T-helper 1 cell (primary cell): Measurements from ENCODE around the gene PNPLA2.

Experiments used
- DNase-seq, 5 donors: peaks; one replicate each; pipeline ENCODE4 v3.0.0-alpha.2; 2012 to 2020

The PNPLA2 gene

DNA sequence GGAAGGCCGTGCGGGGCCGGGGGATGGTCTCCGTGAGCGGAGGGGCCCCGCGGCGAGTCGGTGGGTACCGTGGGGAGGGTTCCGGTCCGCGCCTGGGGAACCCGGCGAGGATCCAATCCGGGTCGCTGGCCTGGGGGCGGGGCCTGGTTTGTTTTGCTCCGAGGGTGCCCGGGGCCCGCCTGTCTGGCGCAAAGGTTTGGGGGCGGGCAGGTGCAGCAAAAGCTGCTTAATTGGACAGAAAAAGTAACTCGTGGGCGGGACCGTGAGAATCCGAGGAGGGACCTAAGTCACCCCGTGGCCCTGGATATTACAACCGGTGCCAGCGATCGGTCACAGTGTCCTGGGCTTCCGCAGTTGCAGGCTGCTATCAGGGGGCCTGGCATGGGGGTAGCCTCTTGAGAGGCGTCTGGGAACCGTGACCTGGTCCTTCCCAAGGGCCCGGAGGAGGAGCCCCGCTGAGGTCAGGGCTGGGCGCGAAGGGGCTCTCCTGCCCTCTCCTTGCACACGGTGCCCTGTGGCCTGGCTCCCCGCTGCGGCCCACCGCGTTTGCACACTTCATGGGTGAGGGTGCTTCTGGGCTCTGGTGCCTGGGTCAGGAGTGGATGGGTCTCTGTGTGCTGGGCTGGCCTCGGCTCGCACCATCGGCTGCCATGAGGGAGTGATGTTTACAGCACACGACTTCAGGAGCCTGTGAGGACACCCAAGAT, 1.4 kb downstream of the PNPLA2 start:
- peak; percentile 90 to 97 (median 94) for DNase-seq

DNA sequence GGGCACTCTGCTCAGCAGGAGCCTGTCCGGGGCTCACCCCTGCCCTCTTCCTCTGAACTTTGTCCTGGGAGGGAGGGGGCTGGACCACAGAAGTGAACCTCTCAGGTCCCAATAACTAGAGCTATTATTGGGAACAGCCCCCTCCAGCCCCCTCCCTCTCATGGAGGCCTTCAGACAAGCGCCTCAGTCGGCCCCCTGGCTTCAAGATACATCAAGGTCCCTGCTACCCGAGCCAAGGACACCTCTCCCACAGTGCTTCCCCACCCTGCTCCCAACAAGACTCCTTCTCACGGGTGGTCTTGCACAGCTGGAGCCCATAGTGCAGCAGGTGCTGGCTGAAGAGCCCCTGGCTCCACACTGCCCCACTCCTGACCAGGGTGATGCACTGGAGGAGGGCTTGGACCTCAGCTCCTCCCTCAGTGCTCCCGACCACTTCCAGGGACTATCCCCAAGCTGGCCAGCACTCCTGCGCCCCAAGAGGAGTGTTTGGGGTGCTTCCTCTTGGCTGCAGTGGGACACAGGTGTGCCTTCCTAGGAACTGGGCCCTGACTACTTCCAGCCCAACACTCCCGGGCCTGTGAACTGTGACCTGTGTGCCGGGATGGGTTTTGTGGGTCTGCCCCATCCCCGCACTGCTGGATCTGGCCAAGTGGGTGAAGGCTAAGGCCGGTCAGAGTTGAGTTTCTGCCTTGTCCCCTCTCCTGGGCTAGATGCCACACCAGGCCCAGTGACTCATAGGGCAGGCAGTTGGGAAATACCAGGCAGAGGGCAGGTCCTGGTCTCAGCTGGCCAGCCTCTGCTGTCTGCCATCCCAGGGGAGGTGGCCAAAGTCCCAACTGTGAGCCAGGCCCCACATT, 2.2 kb downstream of the PNPLA2 start:
- no peak for DNase-seq

GRCh38 chr11:821512-822371, 3.0 kb downstream of the PNPLA2 start:
- no peak for DNase-seq

- DNase-seq, result no peak
Measured at GRCh38 chr11:823441-824291, 5.0 kb downstream of the PNPLA2 start.

DNA sequence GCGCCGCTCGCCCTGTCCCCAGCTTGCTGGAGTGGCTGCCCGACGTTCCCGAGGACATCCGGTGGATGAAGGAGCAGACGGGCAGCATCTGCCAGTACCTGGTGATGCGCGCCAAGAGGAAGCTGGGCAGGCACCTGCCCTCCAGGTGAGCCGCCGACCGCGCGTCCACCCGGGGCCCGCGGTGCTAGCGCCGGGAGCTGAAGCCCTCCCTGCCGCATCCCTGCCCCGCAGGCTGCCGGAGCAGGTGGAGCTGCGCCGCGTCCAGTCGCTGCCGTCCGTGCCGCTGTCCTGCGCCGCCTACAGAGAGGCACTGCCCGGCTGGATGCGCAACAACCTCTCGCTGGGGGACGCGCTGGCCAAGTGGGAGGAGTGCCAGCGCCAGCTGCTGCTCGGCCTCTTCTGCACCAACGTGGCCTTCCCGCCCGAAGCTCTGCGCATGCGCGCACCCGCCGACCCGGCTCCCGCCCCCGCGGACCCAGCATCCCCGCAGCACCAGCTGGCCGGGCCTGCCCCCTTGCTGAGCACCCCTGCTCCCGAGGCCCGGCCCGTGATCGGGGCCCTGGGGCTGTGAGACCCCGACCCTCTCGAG, 5.7 kb downstream of the PNPLA2 start:
- no peak for DNase-seq

- DNase-seq, result no peak
Measured at GRCh38 chr11:824942-825341, 6.2 kb downstream of the PNPLA2 start.

- DNase-seq, result no peak
Measured at GRCh38 chr11:825366-826226, 6.9 kb downstream of the PNPLA2 start.

- no peak for DNase-seq
Measured at GRCh38 chr11:826227-826621, 7.5 kb downstream of the PNPLA2 start.

GRCh38 chr11:826836-827145, 8.1 kb downstream of the PNPLA2 start:
- DNase-seq, result no peak

- peak in 1 of 5 donors; percentile 35 for DNase-seq
Measured at GRCh38 chr11:827146-827896, 8.6 kb downstream of the PNPLA2 start.

DNA sequence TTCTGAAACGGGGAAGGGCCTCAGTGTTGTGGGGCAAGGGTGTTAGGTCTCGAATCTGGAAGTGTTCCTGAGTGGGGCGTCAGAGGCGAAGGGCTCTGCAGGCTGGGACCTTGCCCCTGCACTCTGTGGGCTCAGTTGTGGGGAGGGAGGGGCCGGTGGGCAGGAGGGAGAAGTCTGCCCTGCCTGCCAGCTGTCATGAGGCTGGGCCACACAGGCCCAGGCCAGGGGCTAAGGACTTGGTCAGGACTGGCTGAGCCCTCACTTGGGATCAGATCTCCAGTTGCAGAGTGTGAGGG, 9.1 kb downstream of the PNPLA2 start, which contains the start of gene CRACR2B:
TSS of gene CRACR2B (plus strand) at position 23 of the 296 bp plus-strand sequence. CDS start 689 bp downstream, outside the sequence.
- no peak for DNase-seq

DNA sequence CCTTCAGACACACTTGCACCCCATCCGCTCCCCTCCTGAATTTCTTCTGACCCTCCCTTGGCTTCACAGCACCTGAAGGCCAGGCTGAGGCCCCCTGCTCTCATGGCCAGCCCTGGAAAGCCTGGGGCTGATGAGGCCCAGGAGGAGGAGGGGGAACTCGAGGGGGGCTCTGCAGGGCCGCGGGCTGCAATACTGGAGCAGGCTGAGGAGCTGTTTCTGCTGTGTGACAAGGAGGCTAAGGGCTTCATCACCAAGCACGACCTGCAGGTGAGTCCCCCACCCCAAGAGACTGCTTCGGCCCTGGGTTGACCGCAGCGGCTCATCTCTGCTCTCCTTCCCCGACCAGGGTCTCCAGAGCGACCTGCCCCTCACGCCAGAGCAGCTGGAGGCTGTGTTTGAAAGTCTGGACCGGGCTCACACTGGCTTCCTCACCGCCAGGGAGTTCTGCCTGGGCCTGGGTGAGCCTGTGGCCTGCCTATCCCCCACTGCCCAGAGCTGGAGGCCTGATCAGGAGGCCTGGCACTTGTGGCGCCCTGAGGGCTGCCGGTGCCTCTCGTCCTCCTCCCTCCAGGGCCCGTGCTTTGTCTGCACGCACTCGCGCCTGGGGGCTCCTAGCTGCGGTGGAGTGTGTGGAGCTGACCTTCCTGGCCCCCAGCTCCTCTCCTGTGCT, 9.9 kb downstream of the PNPLA2 start:
- DNase-seq, result no peak

GRCh38 chr11:829176-829846, 10.6 kb downstream of the PNPLA2 start:
- no peak for DNase-seq

- DNase-seq, result no peak
Measured at GRCh38 chr11:829847-830294, 11.2 kb downstream of the PNPLA2 start.

- peak in 4 of 5 donors; percentile 42 to 49 (median 46) for DNase-seq
Measured at GRCh38 chr11:830295-831117, 11.8 kb downstream of the PNPLA2 start.

- no peak for DNase-seq
Measured at GRCh38 chr11:831118-831864, 12.6 kb downstream of the PNPLA2 start.

GRCh38 chr11:831961-832528, 13.3 kb downstream of the PNPLA2 start:
- DNase-seq, result no peak
